Measurements from ENCODE around the gene TSPEAR.

GRCh38 chr21:44523567-44524413 lies 187.6 kb downstream of the TSPEAR start:
- TF ChIP-seq CTCF (IDR thresholded peaks at IDR 0.05): no peak
- no peak for TF ChIP-seq ZFX (IDR thresholded peaks at IDR 0.05; ENCODE audit: borderline replicate concordance)

Measured in 22Rv1 (cell line).